ENCODE data around the gene ZNF654.
"Not testable (repeated sequence)": the region's sequence is repeated elsewhere in the genome, so short reads cannot be mapped to it uniquely, and the experiment has no call there.

ZNF654 gene

DNA sequence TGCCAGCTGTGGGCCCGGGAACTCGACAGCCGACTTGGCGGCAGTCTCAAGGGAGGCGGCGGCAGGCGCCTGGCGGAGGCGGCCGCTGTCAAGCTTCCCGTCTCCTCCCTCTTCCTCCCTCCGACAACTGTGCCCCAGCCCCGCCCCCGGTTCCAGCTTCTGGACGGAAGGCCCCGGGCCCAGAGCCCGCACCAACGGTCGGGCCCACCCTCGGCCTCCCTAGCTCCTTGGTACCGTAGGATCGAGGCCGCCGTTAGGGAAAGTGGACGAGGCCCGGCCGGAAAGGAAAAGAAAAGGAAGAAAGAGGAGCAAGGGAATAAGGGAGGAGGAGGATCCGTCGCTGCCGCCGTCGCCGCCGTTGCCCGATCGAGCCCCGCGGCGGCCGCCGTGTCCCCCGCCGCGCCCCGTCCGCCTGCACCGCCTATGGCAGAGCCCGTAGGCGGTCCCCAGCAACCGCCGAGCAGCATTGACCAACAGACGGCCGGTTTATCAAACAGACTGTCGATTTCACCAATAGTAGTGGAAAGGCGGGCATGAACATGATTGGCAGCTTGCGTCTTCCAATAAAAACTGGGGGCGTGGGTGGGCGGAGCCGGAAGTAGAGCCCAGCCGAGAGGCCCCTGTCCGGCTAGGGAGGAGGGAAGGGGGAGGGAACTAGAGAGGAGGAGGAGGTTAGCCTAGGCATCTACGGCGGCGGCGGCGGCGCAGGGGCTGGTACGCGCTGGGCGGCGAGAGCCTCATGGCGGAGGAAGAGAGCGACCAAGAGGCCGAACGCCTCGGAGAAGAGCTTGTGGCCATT is at the start of gene ZNF654, which contains the start of gene CGGBP1:
Gene ZNF654, plus strand, starts transcription at position 675 of the 799 bp plus-strand sequence. Its CDS starts 65 bp downstream, at position 740.
Gene CGGBP1, minus strand, starts transcription at position 425 of the 799 bp plus-strand sequence. CDS start 3,029 bp downstream, outside the sequence.
- TF ChIP-seq, protein P1, sequence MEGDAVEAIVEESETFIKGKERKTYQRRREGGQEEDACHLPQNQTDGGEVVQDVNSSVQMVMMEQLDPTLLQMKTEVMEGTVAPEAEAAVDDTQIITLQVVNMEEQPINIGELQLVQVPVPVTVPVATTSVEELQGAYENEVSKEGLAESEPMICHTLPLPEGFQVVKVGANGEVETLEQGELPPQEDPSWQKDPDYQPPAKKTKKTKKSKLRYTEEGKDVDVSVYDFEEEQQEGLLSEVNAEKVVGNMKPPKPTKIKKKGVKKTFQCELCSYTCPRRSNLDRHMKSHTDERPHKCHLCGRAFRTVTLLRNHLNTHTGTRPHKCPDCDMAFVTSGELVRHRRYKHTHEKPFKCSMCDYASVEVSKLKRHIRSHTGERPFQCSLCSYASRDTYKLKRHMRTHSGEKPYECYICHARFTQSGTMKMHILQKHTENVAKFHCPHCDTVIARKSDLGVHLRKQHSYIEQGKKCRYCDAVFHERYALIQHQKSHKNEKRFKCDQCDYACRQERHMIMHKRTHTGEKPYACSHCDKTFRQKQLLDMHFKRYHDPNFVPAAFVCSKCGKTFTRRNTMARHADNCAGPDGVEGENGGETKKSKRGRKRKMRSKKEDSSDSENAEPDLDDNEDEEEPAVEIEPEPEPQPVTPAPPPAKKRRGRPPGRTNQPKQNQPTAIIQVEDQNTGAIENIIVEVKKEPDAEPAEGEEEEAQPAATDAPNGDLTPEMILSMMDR (IDR thresholded peaks at IDR 0.05; ENCODE audit: borderline replicate concordance, insufficient read depth, low read depth, low read length): no peak
- peak within 1 kb of the TSS; percentile 95 for H3K4me3 ChIP-seq (ENCODE audit: low read depth, low read length)

DNA sequence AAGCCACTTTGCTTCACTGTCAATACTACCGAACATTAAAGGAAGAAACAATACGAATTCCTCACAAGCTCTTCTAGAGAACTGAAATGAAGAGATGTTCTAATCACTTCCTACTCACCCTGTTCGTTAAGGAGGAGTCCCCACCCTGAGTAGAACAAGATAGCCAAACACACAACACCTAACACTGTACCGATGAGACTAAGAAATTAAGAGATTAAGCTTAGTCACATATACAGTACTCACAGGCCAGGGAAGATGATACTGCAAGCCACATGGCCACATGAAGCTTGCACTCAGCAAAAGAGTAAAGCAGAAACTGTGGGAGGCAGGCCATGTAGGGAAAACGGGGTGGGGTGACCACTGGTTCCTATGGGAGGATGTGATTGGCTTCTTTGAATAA is 48.2 kb upstream of the ZNF654 start:
- TF ChIP-seq, protein P1 (IDR thresholded peaks at IDR 0.05; ENCODE audit: borderline replicate concordance, insufficient read depth, low read depth, low read length): no peak

DNA sequence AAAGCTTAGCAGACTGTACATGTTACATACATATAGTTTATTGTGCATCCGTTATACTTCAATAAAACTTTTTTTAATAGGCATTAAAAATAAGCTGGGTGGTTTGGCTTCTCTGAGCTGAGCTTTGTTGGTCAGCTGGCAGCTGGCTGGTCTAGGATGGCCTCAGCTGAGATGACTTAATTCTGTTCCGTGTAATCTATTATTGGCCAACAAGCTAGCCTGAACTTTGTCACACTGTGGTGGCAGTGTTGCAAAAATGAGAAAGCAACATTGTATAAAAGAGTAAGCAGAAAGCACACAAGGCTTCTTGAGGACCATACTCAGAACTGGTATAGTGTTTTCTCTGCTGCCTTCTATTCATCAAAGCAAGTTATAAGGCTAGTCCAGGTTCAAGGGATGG is 45.5 kb upstream of the ZNF654 start:
- TF ChIP-seq, protein P1 (IDR thresholded peaks at IDR 0.05; ENCODE audit: borderline replicate concordance, insufficient read depth, low read depth, low read length): no peak

More for the DNA sequence above, 48.2 kb upstream of the ZNF654 start:
- H3K4me3 ChIP-seq (ENCODE audit: low read depth, low read length): no peak overlapping the region

DNA sequence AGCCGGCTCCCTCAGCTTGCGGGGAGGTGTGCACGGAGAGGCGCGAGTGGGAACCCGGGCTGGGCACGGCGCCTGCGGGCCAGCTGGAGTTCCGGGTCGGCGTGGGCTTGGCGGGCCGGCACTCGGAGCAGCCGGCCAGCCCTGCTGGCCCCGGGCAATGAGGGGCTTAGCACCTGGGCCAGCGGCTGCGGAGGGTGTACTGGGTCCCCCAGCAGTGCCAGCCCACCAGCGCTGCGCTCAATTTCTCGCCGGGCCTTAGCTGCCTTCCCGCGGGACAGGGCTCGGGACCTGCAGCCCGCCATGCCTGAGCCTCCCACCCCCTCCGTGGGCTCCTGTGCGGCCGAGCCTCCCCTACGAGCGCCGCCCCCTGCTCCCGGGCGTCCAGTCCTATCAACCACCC is 43.4 kb upstream of the ZNF654 start:
- not testable (repeated sequence) for H3K4me3 ChIP-seq (ENCODE audit: low read depth, low read length)

More for the DNA sequence above, 45.5 kb upstream of the ZNF654 start:
- H3K4me3 ChIP-seq (ENCODE audit: low read depth, low read length): no peak overlapping the region

DNA sequence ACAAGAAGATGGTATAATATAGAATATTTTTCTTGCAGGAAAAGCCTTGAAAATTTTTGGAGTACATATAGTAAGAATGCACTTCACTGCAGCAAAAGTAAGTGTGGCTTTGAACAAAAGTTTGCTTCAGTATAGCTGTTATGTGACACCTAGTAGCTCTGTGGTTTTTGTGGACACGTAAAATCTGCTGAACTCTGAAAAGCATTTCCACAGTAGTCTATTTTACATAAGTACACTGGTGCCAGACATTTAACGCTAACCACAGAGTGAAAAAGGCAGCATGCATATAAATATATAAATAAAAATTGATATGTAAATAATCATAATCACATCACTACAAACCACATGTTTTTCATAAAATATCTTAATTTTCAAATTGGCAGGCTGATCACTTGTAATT is 40.0 kb upstream of the ZNF654 start:
- TF ChIP-seq, protein P1 (IDR thresholded peaks at IDR 0.05; ENCODE audit: borderline replicate concordance, insufficient read depth, low read depth, low read length): no peak

DNA sequence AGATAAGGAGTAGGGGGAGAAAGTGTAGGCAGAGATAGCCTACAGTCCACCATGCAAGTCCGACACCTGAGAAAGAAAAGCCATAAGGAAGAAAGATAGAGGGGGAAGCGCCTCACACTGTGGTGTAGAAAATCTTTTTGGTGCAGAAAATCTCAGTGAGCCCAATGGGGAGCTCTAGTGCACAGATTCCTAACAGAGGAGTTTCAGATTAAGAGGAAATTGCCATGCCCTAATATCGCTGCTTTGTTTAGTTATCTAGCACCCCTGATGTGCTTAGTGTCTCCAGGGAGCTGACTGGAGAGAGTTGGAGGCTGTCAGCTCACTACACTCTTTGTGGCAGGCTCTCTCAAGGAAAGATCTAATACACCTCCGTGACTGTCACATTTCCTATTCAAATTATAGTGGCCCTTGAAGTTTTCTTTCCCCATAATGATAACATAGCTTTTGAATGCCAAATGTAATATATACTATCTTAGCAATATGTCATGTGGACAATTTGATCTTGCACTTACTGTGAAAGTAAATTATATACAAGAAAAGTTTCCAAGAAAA is 34.0 kb upstream of the ZNF654 start:
- H3K4me3 ChIP-seq (ENCODE audit: low read depth, low read length): no peak overlapping the region
- TF ChIP-seq, protein P1 (IDR thresholded peaks at IDR 0.05; ENCODE audit: borderline replicate concordance, insufficient read depth, low read depth, low read length): no peak

More for the DNA sequence above, 40.0 kb upstream of the ZNF654 start:
- no peak overlapping the region for H3K4me3 ChIP-seq (ENCODE audit: low read depth, low read length)

DNA sequence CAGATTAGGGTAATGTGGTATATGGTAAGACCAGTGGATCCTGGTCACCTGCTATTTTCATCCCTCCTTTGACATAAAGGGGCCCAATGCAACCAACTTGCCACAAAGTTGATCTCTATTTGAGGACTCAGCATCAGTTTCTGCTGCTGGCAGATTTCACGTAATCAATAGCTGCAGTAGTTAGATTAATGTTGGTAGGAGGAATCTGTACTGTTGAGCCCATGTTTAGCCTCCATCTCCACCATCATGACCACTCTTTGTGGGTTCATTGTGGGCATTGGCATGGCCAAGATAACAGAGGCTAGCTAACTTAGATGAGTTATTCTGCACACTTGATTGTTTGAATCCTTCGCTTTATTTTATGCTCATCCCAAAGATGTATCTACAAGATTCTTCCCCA is 30.2 kb upstream of the ZNF654 start:
- TF ChIP-seq, protein P1 (IDR thresholded peaks at IDR 0.05; ENCODE audit: borderline replicate concordance, insufficient read depth, low read depth, low read length): no peak
- no peak overlapping the region for H3K4me3 ChIP-seq (ENCODE audit: low read depth, low read length)

Data from GM12875 (cell line).